ENCODE results near the gene SAMD4A.

- TF ChIP-seq CTCF (conservative IDR thresholded peaks at IDR 0.05; ENCODE audit: low read depth, low read length) (no peak), EZH2 (IDR thresholded peaks at IDR 0.05; ENCODE audit: borderline replicate concordance, low read depth, low read length, poor library complexity, severe bottlenecking) (no peak)
Observed at GRCh38 chr14:54703082-54703481, 136.2 kb downstream of the SAMD4A start.
